IPS-NIHi11 (cell line): ENCODE measurements around the gene EDIL3.
"Not testable (repeated sequence)": the region's sequence is repeated elsewhere in the genome, so short reads cannot be mapped to it uniquely, and the experiment has no call there.

Source experiments
- DNase-seq: peaks from one replicate; pipeline ENCODE4 v3.0.0; 2012; ENCODE audit warnings: mixed read lengths, low spot score

Gene EDIL3

DNA sequence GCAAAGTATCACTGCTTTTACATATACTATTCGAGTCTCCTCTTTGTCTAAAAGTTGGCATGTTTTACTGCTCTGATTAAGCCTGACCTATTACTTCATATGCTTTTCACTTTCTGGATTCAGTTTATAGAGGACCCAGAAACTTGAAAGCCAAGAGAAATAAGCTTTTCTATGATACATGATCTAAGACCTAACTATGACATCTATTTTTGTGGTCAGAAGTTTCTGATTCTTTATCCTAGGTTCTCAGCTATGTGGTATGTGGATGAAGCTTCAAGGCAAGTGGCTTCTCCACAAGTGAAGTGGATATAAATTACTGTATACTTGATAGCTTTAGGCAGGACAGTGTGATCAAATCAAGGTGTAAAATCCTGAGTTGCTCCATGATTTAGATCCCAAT lies 6.3 kb downstream of the EDIL3 start:
- DNase-seq: no peak

DNA sequence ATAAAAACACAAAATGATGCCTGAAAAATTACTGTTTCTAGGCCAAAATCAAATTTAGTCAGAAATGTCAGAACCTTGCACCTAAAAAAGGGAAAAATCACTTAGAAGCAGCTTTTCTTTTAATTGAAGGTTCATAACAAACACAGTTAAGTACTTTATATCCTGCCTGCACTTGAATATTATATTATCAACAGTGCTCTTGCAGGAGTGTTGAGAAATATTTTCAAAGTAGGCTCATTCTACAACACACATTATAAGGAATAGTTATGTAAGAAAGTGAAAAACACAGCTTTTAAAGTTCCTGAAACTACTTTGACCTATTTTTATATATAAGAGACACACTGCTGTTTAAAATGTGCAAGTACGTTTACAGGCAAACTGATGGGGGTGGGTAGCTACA lies 8.3 kb downstream of the EDIL3 start:
- DNase-seq: no peak

DNA sequence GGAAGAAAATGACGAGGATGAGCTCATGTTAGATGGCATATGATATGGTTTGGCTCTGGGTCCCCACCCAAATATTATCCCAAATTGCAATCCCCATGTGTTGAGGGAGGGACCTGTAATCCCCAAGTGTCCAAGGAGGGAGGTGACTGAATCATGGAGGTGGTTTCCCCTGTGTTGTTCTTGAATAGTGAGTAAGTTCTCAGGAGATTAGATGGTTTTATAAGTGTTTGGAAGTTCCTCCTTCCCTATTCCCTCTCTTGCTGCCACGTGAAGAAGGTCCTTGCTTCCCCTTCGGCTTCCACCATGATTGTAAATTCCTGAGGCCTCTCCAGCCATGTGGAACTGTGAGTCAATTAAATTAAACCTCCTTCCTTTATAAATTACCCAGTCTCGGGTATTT lies 10.1 kb downstream of the EDIL3 start:
- DNase-seq: no peak

DNA sequence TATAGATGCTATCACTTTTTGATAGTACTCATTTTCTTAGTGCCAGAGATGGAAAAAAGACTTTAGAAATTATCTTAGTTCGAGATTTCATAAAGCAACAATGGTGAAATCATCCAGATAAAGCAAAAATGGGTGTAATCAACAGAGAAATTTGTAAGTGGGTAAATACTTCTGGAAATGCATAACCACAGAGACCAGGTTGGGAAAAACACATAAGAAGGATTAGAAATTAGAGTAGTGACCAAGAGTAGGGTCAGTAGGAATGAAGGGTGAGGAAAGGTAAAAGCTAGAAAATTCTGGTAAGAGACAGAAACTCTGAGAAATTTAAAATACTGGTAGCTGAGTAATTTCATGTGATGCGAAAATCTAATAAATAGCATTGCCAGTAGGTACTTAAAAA lies 11.2 kb downstream of the EDIL3 start:
- DNase-seq: no peak

DNA sequence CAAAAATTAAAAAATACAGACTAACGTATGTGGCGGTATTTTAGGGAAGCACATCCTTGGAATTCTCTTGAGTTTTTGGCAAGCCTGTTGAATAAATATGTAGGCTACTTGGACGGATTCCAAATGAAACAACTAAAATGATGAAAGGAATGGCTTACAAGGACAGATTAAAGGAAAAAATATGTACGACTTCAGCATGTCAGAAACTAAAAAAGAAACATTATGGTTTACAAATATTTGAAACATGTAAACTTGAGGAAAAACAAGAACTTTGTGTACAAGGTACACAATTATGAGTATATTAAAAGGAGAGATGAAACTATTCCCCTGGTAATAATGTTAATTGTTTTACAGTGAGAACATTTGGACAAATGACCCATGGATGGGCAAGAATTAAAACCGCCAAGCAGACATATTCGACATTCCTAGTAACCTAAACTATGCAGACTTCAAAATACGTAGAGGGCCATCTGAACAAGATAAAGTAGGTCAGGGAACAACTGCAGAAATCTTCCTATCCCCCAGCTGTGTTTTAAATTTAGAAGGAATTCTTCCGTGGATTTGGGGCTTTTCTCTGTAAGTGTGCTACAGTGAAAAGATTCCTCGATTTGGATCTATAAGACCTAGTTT lies 12.5 kb downstream of the EDIL3 start:
- no peak for DNase-seq

DNA sequence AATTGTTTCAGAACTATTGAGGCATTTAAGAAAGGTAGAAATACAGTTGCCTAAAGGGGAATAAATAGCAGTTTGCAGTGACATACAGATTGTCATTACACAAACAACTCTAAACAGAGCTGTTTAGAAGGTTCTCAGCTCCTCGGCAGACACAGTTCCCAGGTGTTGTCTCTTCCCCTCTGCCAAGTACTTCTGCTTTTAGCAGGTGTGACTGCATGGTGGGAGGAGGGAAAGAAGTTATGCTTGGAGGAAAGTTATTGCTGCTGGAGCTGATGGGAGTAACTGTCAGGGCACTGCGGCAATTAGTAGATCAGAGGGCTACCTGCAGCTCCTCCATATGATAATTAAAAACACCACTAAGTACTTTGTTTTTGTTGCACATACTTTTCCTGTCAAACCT lies 14.5 kb downstream of the EDIL3 start:
- no peak for DNase-seq

DNA sequence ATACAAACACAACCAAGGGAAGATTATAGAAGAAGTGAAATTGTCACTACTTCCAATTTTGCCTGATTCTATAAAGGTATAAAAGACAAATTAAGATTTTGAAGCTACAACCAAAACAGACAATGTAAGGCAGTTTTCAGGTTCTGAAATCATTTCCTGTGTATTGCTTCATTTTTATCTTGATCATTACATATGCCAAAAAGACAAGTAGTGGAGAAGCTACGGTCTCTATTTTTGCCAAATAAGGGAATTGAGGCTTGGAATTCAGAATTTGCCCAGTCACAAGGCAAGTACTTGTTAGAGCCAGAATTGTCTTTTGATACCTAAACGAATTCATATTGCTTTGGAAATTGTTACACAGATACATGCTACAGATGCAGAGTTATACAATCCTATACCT lies 20.6 kb downstream of the EDIL3 start:
- no peak for DNase-seq

DNA sequence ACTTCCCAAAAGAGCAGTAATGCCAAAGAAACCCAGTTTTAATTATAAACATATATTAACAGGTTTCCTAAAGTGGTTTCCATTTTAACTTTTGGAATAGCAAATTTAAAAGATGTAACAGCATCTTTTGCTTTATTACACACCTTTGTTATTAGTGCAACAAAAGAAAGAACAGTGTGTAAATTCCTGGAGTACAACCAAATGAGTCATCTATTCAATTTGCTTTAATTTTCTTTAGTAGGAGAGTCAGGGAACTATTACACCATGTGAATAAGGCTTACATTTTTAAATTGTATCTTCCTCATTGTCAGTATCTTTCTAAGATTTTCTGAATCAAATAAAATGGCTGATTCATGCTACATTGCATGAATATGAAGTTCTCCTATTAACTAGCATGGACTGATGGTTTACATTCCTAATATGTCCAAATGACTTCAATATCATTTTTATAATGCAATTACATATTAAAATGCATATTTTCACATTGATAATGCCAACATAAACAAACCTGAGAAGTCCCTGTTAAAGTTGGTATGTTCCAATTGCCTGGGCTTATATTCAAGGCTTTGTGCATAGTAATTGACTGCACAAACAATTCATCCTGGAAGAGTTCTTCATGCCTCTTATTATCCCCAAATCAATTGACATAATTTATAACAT lies 22.5 kb downstream of the EDIL3 start:
- DNase-seq: no peak

DNA sequence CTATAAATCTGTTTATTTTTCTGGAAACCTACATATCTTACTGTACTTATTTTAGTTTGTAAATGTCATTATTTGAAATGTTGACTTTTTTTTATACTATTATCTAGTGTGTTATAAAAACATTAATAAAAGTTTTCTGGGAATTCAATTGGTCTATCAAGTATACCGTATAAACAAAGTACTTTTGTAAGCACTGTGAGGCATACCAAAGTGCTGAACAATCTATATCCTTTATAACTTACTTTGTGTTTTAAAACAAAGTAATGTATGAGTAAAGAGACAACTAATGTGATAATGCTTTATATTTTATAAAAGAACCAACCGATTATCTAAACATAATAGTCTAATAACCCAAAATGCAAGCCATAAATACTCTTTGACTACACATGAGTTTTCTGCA lies 23.1 kb downstream of the EDIL3 start:
- DNase-seq: no peak

DNA sequence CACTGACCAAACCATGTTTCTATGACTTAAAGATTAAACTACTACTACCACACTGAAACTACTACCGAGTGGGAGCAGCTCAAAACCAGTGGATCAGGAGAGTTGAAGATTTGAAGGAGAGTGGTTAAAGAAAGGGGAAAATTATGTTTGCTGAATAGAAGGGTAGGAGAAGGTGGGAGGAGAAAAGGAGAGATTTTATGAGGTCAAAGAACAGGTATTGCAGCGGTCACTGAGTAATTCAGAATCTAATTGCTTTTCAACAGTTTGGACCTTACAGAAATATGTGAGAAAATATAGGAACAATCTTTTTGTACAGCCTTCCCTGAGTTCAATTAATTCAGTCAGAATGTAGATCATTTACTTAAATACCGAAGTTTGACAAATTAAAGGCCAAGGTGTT lies 24.6 kb downstream of the EDIL3 start:
- DNase-seq: no peak

DNA sequence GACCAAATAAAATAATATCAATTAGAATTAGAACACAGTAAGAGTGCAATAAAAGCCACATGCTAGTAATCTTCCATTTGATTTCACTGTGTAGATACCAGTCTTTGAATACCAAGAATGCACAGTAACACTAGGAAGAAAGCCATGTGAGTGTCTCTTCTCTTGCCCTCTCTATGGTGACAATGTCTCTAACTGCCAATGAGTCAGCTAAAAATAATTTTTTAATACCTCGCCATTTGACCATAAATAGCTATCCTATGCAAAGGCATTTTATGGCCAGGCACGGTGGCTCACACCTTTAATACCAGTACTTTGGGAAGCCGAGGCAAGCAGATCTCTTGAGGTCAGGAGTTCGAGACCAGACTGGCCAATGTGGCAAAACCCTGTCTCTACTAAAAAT lies 30.6 kb downstream of the EDIL3 start:
- DNase-seq: no peak

DNA sequence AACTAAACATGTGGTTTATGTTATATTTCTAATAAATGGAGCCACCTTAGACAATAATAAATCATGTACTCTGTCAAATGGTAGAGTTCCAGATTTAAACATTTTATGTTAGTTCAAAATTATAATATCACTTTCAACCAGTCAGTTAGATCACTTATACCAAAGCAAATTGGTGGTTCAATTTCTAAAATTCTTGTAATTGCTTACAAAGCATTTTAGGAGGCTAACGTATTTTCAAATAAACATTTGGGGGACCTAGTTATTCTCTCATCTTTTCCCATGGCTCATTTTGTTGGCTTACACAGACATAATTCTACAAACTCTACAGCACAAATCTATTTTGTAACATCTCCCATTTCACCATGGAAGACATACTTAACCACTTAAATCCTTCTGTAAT lies 39.9 kb downstream of the EDIL3 start:
- DNase-seq: no peak

DNA sequence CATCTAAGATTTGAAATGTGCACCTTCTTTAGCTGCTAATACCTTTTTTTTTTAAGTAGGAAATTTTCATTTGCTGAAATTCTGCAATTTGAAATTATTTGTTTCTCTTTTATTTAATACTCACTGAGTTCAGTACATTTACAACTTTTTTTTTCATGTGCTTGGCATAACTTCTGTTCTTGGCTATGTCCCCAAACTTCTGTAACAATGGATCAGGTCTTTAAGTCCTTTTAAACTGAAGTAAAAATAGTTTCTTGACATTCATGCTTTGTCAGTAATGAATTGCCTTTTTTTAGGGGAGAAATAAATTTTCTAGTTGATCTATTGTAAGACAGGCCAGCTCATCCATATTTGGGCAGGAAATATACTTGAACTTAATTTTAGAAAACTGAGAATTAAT lies 41.5 kb downstream of the EDIL3 start:
- no peak for DNase-seq

DNA sequence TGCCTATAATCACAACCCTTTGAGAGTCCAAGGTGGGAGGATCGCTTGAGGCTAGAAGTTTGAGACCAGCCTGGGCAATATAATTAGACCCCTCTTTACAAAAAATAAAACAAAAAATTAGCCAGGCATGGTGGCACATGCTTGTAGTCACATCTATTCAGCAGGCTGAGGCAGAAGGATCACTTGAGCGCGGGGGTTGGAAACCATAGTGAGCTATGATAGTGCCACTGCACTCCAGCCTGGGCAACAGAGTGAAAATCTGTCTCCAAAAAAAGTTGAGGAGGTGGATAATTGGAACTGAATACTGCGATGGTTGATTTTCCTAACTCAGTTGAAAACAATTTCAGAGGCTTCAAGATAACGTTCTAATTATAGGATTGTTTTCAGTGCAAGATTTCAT lies 52.6 kb downstream of the EDIL3 start:
- DNase-seq: no peak

DNA sequence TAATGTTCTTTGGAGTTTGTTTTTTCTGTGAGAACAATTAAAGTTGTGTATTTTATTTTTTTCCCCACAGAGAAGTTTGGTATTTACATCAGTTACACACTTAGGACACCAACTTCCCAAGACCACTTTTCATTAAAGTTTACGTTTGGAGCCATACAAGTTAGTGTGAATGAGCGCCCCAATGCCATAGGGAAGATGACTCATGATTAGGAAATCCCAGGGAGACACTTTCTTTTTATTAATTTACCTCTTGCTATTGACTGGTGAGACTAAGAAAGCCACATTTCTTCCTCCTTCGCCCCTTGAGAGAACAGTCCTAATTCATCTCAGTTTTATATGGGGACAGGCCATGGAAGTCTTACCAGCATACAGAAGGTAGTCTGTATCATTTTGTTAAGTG lies 57.1 kb downstream of the EDIL3 start:
- no peak for DNase-seq

DNA sequence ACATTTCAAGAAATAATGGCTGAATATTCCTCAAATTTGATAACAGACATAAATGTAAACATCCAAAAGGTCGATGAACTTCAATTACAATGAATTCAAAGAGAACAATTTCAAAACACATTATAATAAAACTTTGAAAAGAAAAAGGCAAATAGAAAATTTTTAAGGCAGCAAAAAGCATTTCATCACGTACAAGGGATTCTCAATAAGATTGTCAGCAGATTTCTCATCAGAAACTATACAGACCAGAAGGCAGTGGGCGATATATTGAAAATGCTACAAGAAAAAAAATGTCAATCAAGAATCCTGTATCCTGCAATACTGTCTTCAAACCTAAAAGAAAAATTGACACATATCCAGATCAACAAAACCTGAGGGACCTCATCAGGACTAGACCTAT lies 62.0 kb downstream of the EDIL3 start:
- DNase-seq: no peak

DNA sequence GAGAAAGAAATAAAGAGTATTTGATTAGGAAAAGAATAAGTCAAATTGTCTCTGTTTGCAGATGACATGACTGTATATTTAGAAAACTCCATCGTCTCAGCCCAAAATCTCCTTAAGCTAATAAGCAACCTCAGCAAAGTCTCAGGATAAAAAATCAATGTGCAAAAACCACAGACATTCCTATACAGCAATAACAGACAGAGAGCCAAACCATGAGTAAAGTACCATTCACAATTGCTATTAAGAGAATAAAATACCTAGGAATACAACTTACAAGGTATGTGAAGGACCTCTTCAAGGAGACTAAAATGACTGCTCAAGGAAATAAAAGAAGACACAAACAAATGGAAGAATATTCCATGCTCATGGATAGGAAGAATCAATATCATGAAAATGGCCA lies 66.9 kb downstream of the EDIL3 start:
- DNase-seq: not testable (repeated sequence)

DNA sequence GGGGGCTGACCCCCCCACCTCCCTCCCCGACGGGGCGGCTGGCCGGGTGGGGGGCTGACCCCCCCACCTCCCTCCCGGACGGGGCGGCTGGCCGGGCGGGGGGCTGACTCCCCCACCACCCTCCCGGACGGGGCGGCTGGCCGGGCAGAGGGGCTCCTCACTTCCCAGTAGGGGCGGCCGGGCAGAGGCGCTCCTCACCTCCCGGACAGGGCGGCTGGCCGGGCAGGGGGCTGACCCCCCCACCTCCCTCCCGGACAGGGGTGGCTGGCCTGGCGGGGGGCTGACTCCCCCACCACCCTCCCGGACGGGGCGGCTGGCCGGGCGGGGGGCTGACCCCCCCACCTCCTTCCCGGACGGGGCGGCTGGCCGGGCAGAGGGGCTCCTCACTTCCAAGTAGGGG lies 72.4 kb downstream of the EDIL3 start:
- not testable (repeated sequence) for DNase-seq

DNA sequence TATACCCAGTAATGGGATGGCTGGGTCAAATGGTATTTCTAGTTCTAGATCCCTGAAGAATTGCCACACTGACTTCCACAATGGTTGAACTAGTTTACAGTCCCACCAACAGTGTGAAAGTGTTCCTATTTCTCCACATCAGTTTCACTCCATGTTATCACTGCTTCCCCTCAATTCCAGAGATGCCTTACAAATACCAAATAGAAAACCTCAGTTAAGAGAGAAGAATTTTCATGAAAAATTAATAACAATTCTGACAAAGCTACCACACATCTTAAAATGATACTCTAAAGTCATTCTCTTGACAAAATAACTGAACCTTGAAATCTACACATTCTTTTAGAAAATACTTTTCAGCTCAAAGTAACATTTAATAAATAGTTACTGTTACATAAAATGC lies 74.8 kb downstream of the EDIL3 start:
- DNase-seq: not testable (repeated sequence)

DNA sequence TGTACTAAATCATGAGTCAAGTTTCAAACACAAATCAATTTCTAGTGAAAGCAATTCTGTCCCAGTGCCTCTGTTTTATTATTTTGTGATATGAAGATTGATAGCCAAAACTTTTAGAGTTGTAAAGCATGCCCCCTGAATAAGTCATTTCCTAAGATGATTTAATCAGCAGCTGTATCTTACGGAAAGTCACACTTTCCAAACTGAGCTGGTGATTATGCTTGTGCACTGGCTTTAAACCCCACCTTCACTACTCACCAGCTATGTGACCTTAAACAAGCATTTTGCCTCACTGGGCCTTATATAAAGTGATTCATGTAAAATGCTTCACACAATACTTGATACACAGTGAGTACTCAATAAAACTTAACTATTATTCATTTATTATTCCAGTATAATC lies 78.1 kb downstream of the EDIL3 start:
- no peak for DNase-seq

DNA sequence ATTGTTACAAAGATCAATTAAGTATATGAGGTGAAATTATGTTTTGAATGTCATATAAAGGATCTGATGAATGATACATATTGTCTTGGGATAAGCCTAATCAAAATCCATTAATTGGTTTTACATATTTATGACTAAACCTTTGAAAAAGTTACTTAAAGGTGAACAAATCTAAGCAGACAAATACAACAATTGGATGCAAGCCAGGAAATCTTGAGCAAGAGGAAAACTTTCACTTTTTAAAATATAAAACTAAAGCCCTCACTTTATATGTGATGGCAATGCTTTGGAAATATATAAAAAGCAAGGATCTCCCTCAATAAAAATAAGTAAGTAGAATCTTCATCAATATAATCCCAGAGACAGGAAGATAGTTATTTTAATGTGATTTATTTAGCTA lies 80.1 kb downstream of the EDIL3 start:
- DNase-seq: no peak

DNA sequence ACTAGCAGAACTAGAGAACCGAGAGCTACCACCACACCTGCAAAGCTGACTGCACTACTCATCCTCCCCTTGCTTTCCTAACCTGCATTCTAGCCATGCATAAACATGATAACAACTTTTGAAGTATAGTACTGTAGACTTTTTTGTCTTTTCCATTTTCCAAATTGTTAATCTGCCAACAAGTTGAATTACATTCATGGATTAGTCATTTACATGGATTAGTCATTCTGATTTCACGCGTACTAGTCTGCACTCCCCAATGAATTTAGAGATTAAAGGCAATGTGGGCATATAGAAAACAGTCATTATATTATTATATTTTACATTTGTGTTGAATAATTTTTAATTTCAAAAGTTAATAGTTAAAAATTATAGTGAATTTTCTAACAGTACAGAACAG lies 81.4 kb downstream of the EDIL3 start:
- no peak for DNase-seq

DNA sequence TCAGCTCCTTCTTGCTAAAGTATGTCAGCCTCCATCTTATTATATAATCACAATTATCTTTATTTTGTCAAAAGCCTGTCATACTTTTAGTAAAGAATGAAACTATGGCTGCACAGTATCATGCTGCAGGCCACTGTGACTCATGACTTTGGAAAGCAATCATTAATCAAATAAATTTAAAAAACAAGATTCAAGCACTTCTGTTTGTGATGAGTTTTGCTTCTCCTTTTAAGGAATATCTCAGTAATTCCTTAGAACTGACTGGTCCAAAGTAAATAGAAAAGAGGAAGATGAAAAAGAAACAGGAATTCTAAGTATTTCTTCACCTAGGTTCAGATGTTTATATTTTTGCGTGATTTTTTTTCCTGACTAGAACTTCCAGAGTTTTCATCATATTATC lies 83.1 kb downstream of the EDIL3 start:
- no peak for DNase-seq

DNA sequence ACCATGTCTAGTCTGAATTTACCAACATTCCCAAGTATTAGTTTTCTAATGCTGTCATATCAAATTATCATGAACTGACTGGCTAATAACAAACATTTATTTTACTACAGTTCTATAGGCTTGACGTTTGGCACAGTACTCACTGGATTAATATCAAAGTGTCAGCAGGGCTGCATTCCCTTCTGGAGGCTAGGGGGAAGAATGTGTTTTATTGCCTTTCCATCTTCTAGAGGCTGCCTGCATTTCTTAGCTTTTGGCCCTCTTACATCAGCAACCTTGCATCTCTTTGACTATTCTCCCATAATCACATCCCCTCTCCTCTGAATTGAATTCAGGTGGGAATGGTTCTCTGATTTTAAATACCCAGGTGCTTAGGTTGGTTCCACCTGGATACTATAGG lies 84.7 kb downstream of the EDIL3 start:
- DNase-seq: no peak
